ENCODE measurements around the gene MZT2B.
"Not testable (repeated sequence)": the region's sequence is repeated elsewhere in the genome, so short reads cannot be mapped to it uniquely, and the experiment has no call there.

Gene MZT2B

DNA sequence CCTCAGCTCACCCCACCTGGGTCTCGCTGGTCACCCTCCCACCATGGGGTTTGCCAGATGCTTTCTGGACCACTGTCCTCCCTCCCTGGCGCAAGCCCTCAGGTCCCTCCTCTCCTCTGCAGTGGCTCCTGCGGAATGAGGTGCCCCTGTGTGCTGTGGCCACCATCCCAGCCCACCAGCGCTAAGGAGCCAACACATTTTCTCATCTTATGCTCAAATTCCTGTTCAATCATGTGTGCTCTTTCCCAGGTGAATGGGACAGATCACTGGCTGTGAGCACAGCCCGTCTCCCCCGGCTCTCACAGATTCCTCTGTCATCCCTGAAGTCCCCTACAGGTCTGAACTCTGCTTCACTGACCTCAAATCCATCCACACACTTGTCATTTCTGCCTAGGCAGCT lies 21.9 kb upstream of the MZT2B start:
- no peak overlapping the region for H3K4me3 ChIP-seq (ENCODE audit: low read depth, low read length)
- POLR2A ChIA-PET = interaction anchor here (0.7 kb wide), 1 partner anchor 217 kb away, joined by 3 read pairs; no protein-coding TSS in a partner anchor
- TF ChIP-seq CTCF (IDR thresholded peaks at IDR 0.05; ENCODE audit: insufficient read depth, low read length, missing control alignments) = no peak
- no peak for DNase-seq (ENCODE audit: low read depth, low spot score)
- CTCF ChIA-PET = no interaction called here

- POLR2A ChIA-PET; CTCF ChIA-PET; DNase-seq (ENCODE audit: low read depth, low spot score); H3K4me3 ChIP-seq (ENCODE audit: low read depth, low read length): not testable (repeated sequence)
These were observed 21.0 kb upstream of the MZT2B start for GRCh38 chr2:130160838-130161705.

DNA sequence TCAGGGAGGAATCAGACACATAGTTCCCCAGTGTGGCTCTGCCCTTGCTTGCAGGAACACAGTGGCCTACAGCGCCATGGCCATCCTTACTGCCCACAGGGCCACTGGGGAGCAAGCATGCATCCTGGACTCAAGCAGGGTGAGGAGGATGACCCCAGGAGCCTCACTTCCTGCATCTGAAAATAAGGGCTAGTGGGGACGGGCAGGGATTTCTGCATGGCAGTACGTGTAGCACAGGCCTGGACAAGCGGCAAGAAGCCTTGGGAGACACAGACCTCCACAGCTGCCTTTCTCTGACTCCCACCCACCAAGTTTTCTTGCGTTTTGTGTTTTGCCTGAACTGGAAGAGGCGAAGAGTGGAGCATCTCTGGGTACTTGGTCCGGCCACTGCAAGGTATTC lies 19.6 kb upstream of the MZT2B start:
- DNase-seq (ENCODE audit: low read depth, low spot score); POLR2A ChIA-PET; H3K4me3 ChIP-seq (ENCODE audit: low read depth, low read length); CTCF ChIA-PET: not testable (repeated sequence)

DNA sequence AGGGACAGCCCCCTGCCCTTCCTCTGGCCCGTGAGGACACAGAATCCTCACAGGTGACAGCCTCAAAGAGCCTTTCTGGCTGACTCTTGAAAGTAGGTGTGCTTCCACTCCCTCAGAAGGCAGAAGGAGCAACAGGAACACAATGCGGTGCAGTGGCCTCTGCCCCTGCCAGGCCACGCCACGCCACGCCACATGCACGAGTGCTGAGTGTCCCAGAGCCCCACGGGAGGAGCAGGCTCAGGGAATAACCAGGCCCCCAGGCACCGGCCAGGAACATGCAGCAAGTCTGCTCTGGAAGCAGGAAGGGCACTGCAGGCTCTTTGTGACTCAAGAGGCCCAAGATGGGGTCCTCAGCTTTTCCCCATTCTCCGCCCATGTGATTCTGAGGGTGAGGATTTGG lies 19.1 kb upstream of the MZT2B start:
- TF ChIP-seq CTCF (IDR thresholded peaks at IDR 0.05; ENCODE audit: insufficient read depth, low read length, missing control alignments) = no peak
- DNase-seq (ENCODE audit: low read depth, low spot score) = no peak
- no peak overlapping the region for H3K4me3 ChIP-seq (ENCODE audit: low read depth, low read length)
- POLR2A ChIA-PET = no interaction called here
- CTCF ChIA-PET = no interaction called here

- CTCF ChIA-PET = no interaction called here
- DNase-seq (ENCODE audit: low read depth, low spot score) = no peak
- TF ChIP-seq CTCF (IDR thresholded peaks at IDR 0.05; ENCODE audit: insufficient read depth, low read length, missing control alignments) = no peak
- POLR2A ChIA-PET = no interaction called here
- no peak overlapping the region for H3K4me3 ChIP-seq (ENCODE audit: low read depth, low read length)
These were observed 16.6 kb upstream of the MZT2B start for GRCh38 chr2:130165293-130166016.

DNA sequence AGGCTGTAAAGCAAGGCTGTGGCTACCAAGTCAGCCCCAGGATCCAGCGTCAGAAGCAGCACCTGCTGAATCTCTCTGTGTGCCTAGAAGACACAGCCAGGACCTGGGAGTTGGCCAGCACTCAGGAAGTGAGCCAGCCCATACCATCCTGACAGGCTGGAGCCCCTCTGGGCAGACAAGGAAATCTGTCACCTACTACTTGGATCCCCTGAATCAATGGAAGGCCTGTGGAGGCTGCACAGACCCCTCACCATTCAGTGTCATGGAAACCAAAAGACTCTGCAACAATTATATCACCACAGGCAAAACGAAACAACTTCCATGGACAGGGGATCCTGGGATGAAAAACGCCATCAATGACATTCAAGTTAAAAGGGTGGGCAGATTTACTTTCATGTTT lies 15.5 kb upstream of the MZT2B start:
- POLR2A ChIA-PET = interaction anchor here (0.7 kb wide), 1 partner anchor 175 kb away, joined by 3 read pairs; a partner anchor contains a TSS
- H3K4me3 ChIP-seq (ENCODE audit: low read depth, low read length); DNase-seq (ENCODE audit: low read depth, low spot score); CTCF ChIA-PET: not testable (repeated sequence)

GRCh38 chr2:130169163-130169562 lies 12.9 kb upstream of the MZT2B start:
- CTCF ChIA-PET; DNase-seq (ENCODE audit: low read depth, low spot score); H3K4me3 ChIP-seq (ENCODE audit: low read depth, low read length): not testable (repeated sequence)
- POLR2A ChIA-PET = interaction anchor here (1.0 kb wide), 1 partner anchor 12 kb away, joined by 6 read pairs; the partner anchor contains the start of gene SMPD4

GRCh38 chr2:130169896-130170295 lies 12.2 kb upstream of the MZT2B start:
- POLR2A ChIA-PET = interaction anchor here (1.0 to 1.5 kb wide), 2 partner anchors 9 to 12 kb away, joined by 6 to 10 read pairs; partner anchors contain the start of gene SMPD4
- TF ChIP-seq CTCF (IDR thresholded peaks at IDR 0.05; ENCODE audit: insufficient read depth, low read length, missing control alignments) = no peak

DNA sequence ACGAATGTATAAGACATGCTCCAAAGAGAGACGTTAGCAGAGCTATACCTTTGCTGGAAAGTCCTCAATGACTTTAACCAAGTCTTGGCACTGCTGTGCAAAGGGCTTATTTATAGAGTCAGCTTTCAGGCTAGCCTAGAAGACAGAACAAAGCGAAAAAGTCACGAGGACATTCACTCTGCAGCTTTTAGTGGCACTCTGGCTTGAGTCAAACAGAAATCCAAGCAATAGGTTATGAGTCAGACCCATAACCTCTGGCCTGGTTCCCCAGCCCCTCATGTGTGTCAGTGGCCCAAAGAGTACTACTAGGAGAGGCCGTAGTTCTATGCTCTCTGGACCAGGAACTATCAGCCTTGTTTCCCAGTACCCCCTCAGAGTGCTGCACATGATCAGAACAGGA lies 7.2 kb upstream of the MZT2B start:
- DNase-seq (ENCODE audit: low read depth, low spot score); H3K4me3 ChIP-seq (ENCODE audit: low read depth, low read length); POLR2A ChIA-PET: not testable (repeated sequence)
- CTCF ChIA-PET = interaction anchor here (1.8 kb wide), 1 partner anchor 8 kb away, joined by 7 read pairs; the partner anchor contains the start of gene MZT2B

More at GRCh38 chr2:130169896-130170295, 12.2 kb upstream of the MZT2B start:
- H3K4me3 ChIP-seq (ENCODE audit: low read depth, low read length) = no peak overlapping the region
- DNase-seq (ENCODE audit: low read depth, low spot score) = no peak
- CTCF ChIA-PET = interaction anchor here (1.5 to 2.4 kb wide), 2 partner anchors 12 to 163 kb away, joined by 4 to 13 read pairs; partner anchors contain the start of genes MZT2B and SMPD4

GRCh38 chr2:130180404-130181324 lies 1.4 kb upstream of the MZT2B start:
- POLR2A ChIA-PET = interaction anchor here (0.6 to 1.7 kb wide), 5 partner anchors 11 to 209 kb away, joined by 3 to 8 read pairs (median 4); partner anchors contain the start of gene IMP4
- peak overlapping the region; percentile 88 for H3K4me3 ChIP-seq (ENCODE audit: low read depth, low read length)
- CTCF ChIA-PET = interaction anchor here (0.6 to 6.4 kb wide), 8 partner anchors 10 to 195 kb away, joined by 3 to 88 read pairs (median 4); partner anchors contain the start of gene PTPN18
- not testable (repeated sequence) for DNase-seq (ENCODE audit: low read depth, low spot score)
